Stomach (tissue), 19 donors: Measurements from ENCODE around the gene PTH2R. TPM values are rescaled to one million over a fixed set of nuclear protein-coding genes. Genes with fewer than 3 reads are reported as not detected.
A peak's percentile ranks its signal among the peaks of the same experiment; 100 is the strongest.

Experiments used
- DNase-seq, 2 donors: peaks; one replicate each; pipeline versions ENCODE4 v3.0.0 to v3.0.0-alpha.2; 2013 to 2019
- H3K27ac ChIP-seq, 5 donors: fragments of 200-600 bp in 4 of 5; sonication (generic) in 4 of 5; one replicate each; pipeline ENCODE4 v1.5.1; 2013 to 2019; ENCODE audit warnings: mild to moderate bottlenecking in 1 of 5, moderate library complexity in 1 of 5
- H3K27me3 ChIP-seq, 3 donors: fragments of 200-600 bp; sonication (generic); one replicate each; pipeline ENCODE4 v1.5.1; 2017 to 2019; ENCODE audit warnings: mixed run types in 1 of 3
- H3K36me3 ChIP-seq, 4 donors: fragments of 200-600 bp; sonication (generic); 1 replicate in 3 of 4; 2 replicates in 1 of 4; pipeline ENCODE4 v1.5.1; 2016 to 2019
- H3K4me1 ChIP-seq, 4 donors: fragments of 200-600 bp; sonication (generic); one replicate each; pipeline ENCODE4 v1.5.1; 2016 to 2019
- H3K4me3 ChIP-seq, 4 donors: fragments of 200-600 bp; sonication (generic) in 3 of 4; one replicate each; pipeline ENCODE4 v1.5.1; 2016 to 2019; ENCODE audit warnings: mild to moderate bottlenecking in 1 of 4
- H3K9me3 ChIP-seq, 4 donors: fragments of 200-600 bp; sonication (generic); one replicate each; pipeline ENCODE4 v1.5.1; 2016 to 2019
- CTCF ChIP-seq, 7 experiments: fragments of 450-650 bp in 4 of 7; fragments of 200-600 bp in 3 of 7; sonication (generic) in 3 of 7; IDR thresholded peaks; one replicate each; pipeline ENCODE4 v1.5.1; 2016 to 2019; ENCODE audit warnings: antibody characterized with exemption in 7 of 7, control low read depth in 2 of 7, mild to moderate bottlenecking in 1 of 7
- EP300 ChIP-seq: sonication (generic); formaldehyde crosslinking; IDR thresholded peaks from one replicate; pipeline ENCODE4 v1.6.1; 2017; ENCODE audit warnings: antibody characterized with exemption
- POLR2A ChIP-seq, 4 donors: fragments of 450-650 bp; IDR thresholded peaks; one replicate each; pipeline ENCODE4 v1.6.1; 2016; ENCODE audit warnings: antibody characterized with exemption in 4 of 4, control low read depth in 2 of 4, mild to moderate bottlenecking in 1 of 4, moderate library complexity in 1 of 4
- POLR2AphosphoS5 ChIP-seq, 3 donors: sonication (generic); formaldehyde crosslinking; IDR thresholded peaks; one replicate each; pipeline ENCODE4 v1.6.1; 2016; ENCODE audit warnings: antibody characterized with exemption in 3 of 3
- WGBS, 5 donors: extraction: QIAGEN DNeasy Blood & Tissue Kit in 3 of 5; methylation state at CpG; one replicate each; pipeline versions ENCODE4 v1.1.5 to v1.1.7; 2013 to 2018; 5-methylcytosine and 5-hydroxymethylcytosine counted together
- intact Hi-C: fragments of 100-400 bp; cut with DNase I; formaldehyde crosslinking; loops from one replicate; pipeline ENCODE4 v1.15.1; 2023; ENCODE audit warnings: low total_unique reads
- long read RNA-seq, 10 donors: transcript quantifications; one replicate each; lab custom pipeline, GENCODE V29; 2026
- polyA plus RNA-seq, 3 donors: library from polyadenylated mRNA; stranded (reverse); fragments of 200-250 nt; gene quantifications; one replicate each; pipeline ENCODE4 v1.2.3, GENCODE V29; 2013
- total RNA-seq, 5 donors: library from RNA; depleted of rRNA; stranded (reverse); fragments of >200 nt; gene quantifications; one replicate each; pipeline versions ENCODE4 v1.1.0 to v1.2.3, GENCODE V29; 2014 to 2016
- donor health status: healthy with polysubstance abuse.
- donor health status: Bipolar disorder and iron deficiency.
- donor health status: healthy.

The PTH2R gene
- total RNA-seq (under 1 TPM in 1 of 5 donors, not detected in 4; 0.55 TPM), polyA plus RNA-seq (under 1 TPM in 1 of 3 donors, not detected in 2; 0.05 TPM)
- long read RNA-seq, donor 1: 0 reads
- long read RNA-seq, donor 2: 0 reads
- long read RNA-seq, donor 3: 0 reads
- long read RNA-seq, donor 4: 0 reads
- long read RNA-seq, donor 5: 0 reads
- long read RNA-seq, donor 6: 0 reads
- long read RNA-seq, donor 7: 0 reads
- long read RNA-seq, donor 8: 0 reads
- long read RNA-seq, donor 9: 0 reads
- long read RNA-seq, donor 10: 0 reads

GRCh38 chr2:208406474-208407451, at the start of gene PTH2R:
PTH2R (plus strand) TSS chr2:208406792; CDS start chr2:208407044, 252 bp downstream.
- H3K27me3 ChIP-seq: peaks cover 12 to 63% (median 29%) of the 10 kb centered on the region in 3 donors
- peak within 1 kb of the TSS; percentile 20 to 44 (median 28) for H3K4me3 ChIP-seq

GRCh38 chr2:208356846-208357574, 49.6 kb upstream of the PTH2R start:
- Histone ChIP-seq H3K36me3 (peaks cover 10 to 55% (median 40%) of the 10 kb centered on the region in 4 donors), H3K4me3 (no peak overlapping the region), H3K4me1 (peaks cover 0 to 7% (median 0%) of the 10 kb centered on the region in 4 donors), H3K27ac (no peak overlapping the region), H3K9me3 (no peaks in the 10 kb centered on the region), H3K27me3 (no peaks in the 10 kb centered on the region)
- TF ChIP-seq EP300 (no peak), POLR2AphosphoS5 (IDR thresholded peaks at IDR 0.05) (no peak), CTCF (IDR thresholded peaks at IDR 0.05) (no peak), POLR2A (IDR thresholded peaks at IDR 0.05) (no peak)
- 16 to 32% (median 29%) methylated on average over 1 of the region's 1 CpG for WGBS, 5 donors
- DNase-seq: no peak
- intact Hi-C loops: no loop called here

More at GRCh38 chr2:208406474-208407451, at the start of gene PTH2R:
- H3K36me3 ChIP-seq: no peaks in the 10 kb centered on the region
- peak in 1 of 2 donors; percentile 57 for DNase-seq
- no peak within 1 kb of the TSS for H3K27ac ChIP-seq
- H3K4me1 ChIP-seq: peaks cover 8 to 15% (median 11%) of the 10 kb centered on the region in 4 donors
- no peaks in the 10 kb centered on the region for H3K9me3 ChIP-seq
- TF ChIP-seq POLR2AphosphoS5 (IDR thresholded peaks at IDR 0.05) (no peak), EP300 (no peak), POLR2A (IDR thresholded peaks at IDR 0.05) (no peak), CTCF (IDR thresholded peaks at IDR 0.05) (no peak)
- WGBS, 5 donors: 3 to 10% (median 6%) methylated on average over 30 to 82 of the region's 82 CpGs
- intact Hi-C loops: no loop called here

- intact Hi-C loops: no loop called here
- no peaks in the 10 kb centered on the region for H3K9me3 ChIP-seq
- no peaks in the 10 kb centered on the region for H3K27me3 ChIP-seq
- H3K4me3 ChIP-seq: no peak overlapping the region
- 83 to 88% (median 84%) methylated on average over 10 of the region's 10 CpGs for WGBS, 5 donors
- H3K4me1 ChIP-seq: peaks cover 0 to 7% (median 0%) of the 10 kb centered on the region in 4 donors
- TF ChIP-seq POLR2A (IDR thresholded peaks at IDR 0.05): no peak
- no peak for TF ChIP-seq POLR2AphosphoS5 (IDR thresholded peaks at IDR 0.05)
- no peak overlapping the region for H3K27ac ChIP-seq
- DNase-seq: no peak
- H3K36me3 ChIP-seq: peaks cover 0 to 35% (median 20%) of the 10 kb centered on the region in 4 donors
Observed at GRCh38 chr2:208358758-208359631, 47.6 kb upstream of the PTH2R start.

- intact Hi-C loops: no loop called here
- Histone ChIP-seq H3K27me3 (no peaks in the 10 kb centered on the region), H3K36me3 (peaks cover 0 to 30% (median 14%) of the 10 kb centered on the region in 4 donors), H3K4me3 (no peak overlapping the region), H3K27ac (no peak overlapping the region), H3K9me3 (no peaks in the 10 kb centered on the region), H3K4me1 (peaks cover 0 to 7% (median 0%) of the 10 kb centered on the region in 4 donors)
- TF ChIP-seq POLR2AphosphoS5 (IDR thresholded peaks at IDR 0.05): no peak
- TF ChIP-seq EP300: no peak
- no peak for DNase-seq
- WGBS, 5 donors: 79 to 95% (median 91%) methylated on average over 15 to 17 of the region's 17 CpGs
Observed at GRCh38 chr2:208359632-208359986, 47.0 kb upstream of the PTH2R start.
